Colonic mucosa (tissue), 4 donors: Measurements from ENCODE around the gene BOD1. TPM values are rescaled to one million over a fixed set of nuclear protein-coding genes. Genes with fewer than 3 reads are reported as not detected.

Experiments
- DNase-seq: peaks from one replicate; pipeline ENCODE4 v3.0.0-alpha.2; 2020
- H3K27ac ChIP-seq: fragments of 200-600 bp; one replicate; pipeline ENCODE4 v1.8.0; 2021
- H3K27me3 ChIP-seq: fragments of 200-600 bp; one replicate; pipeline ENCODE4 v1.8.0; 2021
- H3K36me3 ChIP-seq: fragments of 200-600 bp; one replicate; pipeline ENCODE4 v1.8.0; 2021
- H3K4me1 ChIP-seq: fragments of 200-600 bp; one replicate; pipeline ENCODE4 v1.8.0; 2021; ENCODE audit warnings: mild to moderate bottlenecking
- H3K4me3 ChIP-seq: fragments of 200-600 bp; one replicate; pipeline ENCODE4 v1.8.0; 2021
- H3K9ac ChIP-seq, 2 donors: one replicate each; pipeline ENCODE4 v1.7.0; 2013; ENCODE audit warnings: control low read depth in 2 of 2, low read depth in 2 of 2, low read length in 2 of 2
- H3K9me3 ChIP-seq: fragments of 200-600 bp; one replicate; pipeline ENCODE4 v1.8.0; 2021
- CTCF ChIP-seq: fragments of 200-600 bp; IDR thresholded peaks from one replicate; pipeline ENCODE4 v1.8.0; 2022; ENCODE audit warnings: antibody characterized with exemption, mild to moderate bottlenecking
- intact Hi-C: fragments of 100-400 bp; cut with DNase I; formaldehyde crosslinking; loops from one replicate; pipeline ENCODE4 v1.14.1; 2022
- total RNA-seq, 2 donors: library from RNA; stranded (reverse); fragmentation: NEBNext Ultra II Directional in 1 of 2; extraction: Animal tissue kit (Norgen Biotek cat#: 25700) in 1 of 2; gene quantifications; one replicate each; pipeline ENCODE4 v1.2.1, GENCODE V29; 2021
- donor health status: healthy.
- donor health status: DM: no; HTN: no; CAD: no.
- donor health status: DM: no; HTN: no; CAD: no.

Gene BOD1
- total RNA-seq, 2 donors from 2014 or later: 24.4 to 31.1 TPM

- no peak overlapping the region for H3K9ac ChIP-seq
- no peaks in the 10 kb centered on the region for H3K36me3 ChIP-seq
- TF ChIP-seq CTCF: no peak
- intact Hi-C loops: loop anchor here (10.0 kb wide), 2 partner anchors 132 to 692 kb away; no protein-coding TSS in a partner anchor
- H3K4me1 ChIP-seq: no peaks in the 10 kb centered on the region
- no peak overlapping the region for H3K4me3 ChIP-seq
- no peaks in the 10 kb centered on the region for H3K27me3 ChIP-seq
- no peak for DNase-seq
- no peaks in the 10 kb centered on the region for H3K9me3 ChIP-seq
- no peak overlapping the region for H3K27ac ChIP-seq
These were observed 6.0 kb upstream of the BOD1 start for GRCh38 chr5:173622183-173623047.

- intact Hi-C loops: loop anchor here (10.0 kb wide), 2 partner anchors 134 to 694 kb away; no protein-coding TSS in a partner anchor
These were observed 4.3 kb upstream of the BOD1 start for GRCh38 chr5:173620784-173621183.

GRCh38 chr5:173618927-173619519, 2.6 kb upstream of the BOD1 start:
- Histone ChIP-seq H3K4me1 (peaks cover 10% of the 10 kb centered on the region), H3K27me3 (no peaks in the 10 kb centered on the region), H3K4me3 (no peak overlapping the region), H3K9ac (no peak overlapping the region), H3K36me3 (no peaks in the 10 kb centered on the region), H3K9me3 (no peaks in the 10 kb centered on the region), H3K27ac (no peak overlapping the region)
- TF ChIP-seq CTCF: peak; percentile 50
- peak; percentile 57 for DNase-seq
- intact Hi-C loops: loop anchor here (2.0 kb wide), 2 partner anchors 270 to 354 kb away; partner anchors contain the start of gene CPEB4

More at GRCh38 chr5:173620784-173621183, 4.3 kb upstream of the BOD1 start:
- no peak overlapping the region for H3K9ac ChIP-seq
- H3K4me1 ChIP-seq: no peaks in the 10 kb centered on the region
- H3K36me3 ChIP-seq: no peaks in the 10 kb centered on the region
- TF ChIP-seq CTCF: no peak
- DNase-seq: no peak
- no peak overlapping the region for H3K4me3 ChIP-seq
- H3K27ac ChIP-seq: no peak overlapping the region
- H3K27me3 ChIP-seq: no peaks in the 10 kb centered on the region
- no peaks in the 10 kb centered on the region for H3K9me3 ChIP-seq

- Histone ChIP-seq H3K9me3 (no peaks in the 10 kb centered on the region), H3K9ac (peak overlapping the region; percentile 73 to 79), H3K4me3 (peak overlapping the region; percentile 100), H3K27me3 (no peaks in the 10 kb centered on the region), H3K27ac (peak overlapping the region; percentile 82), H3K4me1 (peaks cover 10% of the 10 kb centered on the region), H3K36me3 (peaks cover 3% of the 10 kb centered on the region)
- peak; percentile 73 for DNase-seq
- TF ChIP-seq CTCF: peak; percentile 65
- intact Hi-C loops: no loop called here
These were observed 420 bp downstream of the BOD1 start for GRCh38 chr5:173615884-173616576.

GRCh38 chr5:173614591-173614990, 1.9 kb downstream of the BOD1 start:
- Histone ChIP-seq H3K9me3 (no peaks in the 10 kb centered on the region), H3K27ac (no peak overlapping the region), H3K36me3 (peaks cover 3% of the 10 kb centered on the region), H3K9ac (no peak overlapping the region), H3K27me3 (no peaks in the 10 kb centered on the region), H3K4me1 (peaks cover 10% of the 10 kb centered on the region), H3K4me3 (no peak overlapping the region)
- intact Hi-C loops: no loop called here
- no peak for DNase-seq
- no peak for TF ChIP-seq CTCF
